RPMI7951 (cell line): ENCODE measurements around the gene PLXDC2. TPM values are rescaled to one million over a fixed set of nuclear protein-coding genes. Genes with fewer than 3 reads are reported as not detected.
"Not testable (repeated sequence)": the region's sequence is repeated elsewhere in the genome, so short reads cannot be mapped to it uniquely, and the experiment has no call there.

Source experiments
- DNase-seq: peaks from one replicate; pipeline ENCODE4 v3.0.0-alpha.2; 2012; ENCODE audit warnings: low read depth
- total RNA-seq: library from RNA; depleted of rRNA; stranded (reverse); fragments of >200 nt; shearing (Covaris generic); gene quantifications from 2 replicates; pipeline ENCODE4 v1.2.3, GENCODE V29; 2014

PLXDC2 gene
- total RNA-seq, 1 experiment from 2014 or later, result 0.24 TPM

DNA sequence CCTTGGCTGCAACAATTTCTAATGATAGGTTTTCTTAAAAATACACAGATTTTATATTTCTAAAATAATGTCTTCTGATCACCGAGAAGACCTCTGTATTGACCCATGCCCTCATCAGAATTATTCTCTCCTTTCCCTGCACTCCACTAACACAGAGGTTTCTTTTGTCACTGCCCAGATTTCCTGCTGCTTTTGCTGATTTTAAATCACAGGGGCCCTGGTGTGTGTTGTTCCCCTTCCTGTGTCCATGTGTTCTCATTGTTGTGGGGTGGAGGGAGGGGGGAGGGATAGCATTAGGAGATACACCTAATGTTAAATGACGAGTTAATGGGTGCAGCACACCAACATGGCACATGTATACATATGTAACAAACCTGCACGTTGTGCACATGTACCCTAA lies 375.2 kb downstream of the PLXDC2 start:
- not testable (repeated sequence) for DNase-seq

DNA sequence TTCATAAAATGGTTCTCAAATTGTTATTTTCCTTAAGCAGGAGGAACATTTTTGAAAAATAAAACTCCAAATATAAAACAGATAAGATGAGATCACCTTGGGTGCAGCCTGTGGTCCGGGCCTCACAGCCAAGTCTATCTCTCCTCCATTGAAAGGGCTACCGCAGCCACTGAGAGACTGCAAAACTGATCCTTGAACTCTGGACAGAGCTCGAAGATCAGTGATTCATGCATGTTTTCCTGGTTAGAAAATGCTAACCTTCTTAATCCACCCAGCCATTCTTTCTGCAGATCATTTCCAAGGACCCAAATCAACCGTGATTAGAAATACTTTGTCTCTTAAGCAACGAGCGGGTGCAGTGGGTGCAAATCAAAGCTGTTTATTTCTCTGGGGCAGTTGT lies 378.8 kb downstream of the PLXDC2 start:
- DNase-seq, result no peak

- no peak for DNase-seq
These were observed 384.5 kb downstream of the PLXDC2 start for GRCh38 chr10:20200758-20201157.

- DNase-seq, result no peak
These were observed 386.1 kb downstream of the PLXDC2 start for GRCh38 chr10:20202337-20202736.

- DNase-seq, result no peak
These were observed 391.4 kb downstream of the PLXDC2 start for GRCh38 chr10:20207653-20208052.

DNA sequence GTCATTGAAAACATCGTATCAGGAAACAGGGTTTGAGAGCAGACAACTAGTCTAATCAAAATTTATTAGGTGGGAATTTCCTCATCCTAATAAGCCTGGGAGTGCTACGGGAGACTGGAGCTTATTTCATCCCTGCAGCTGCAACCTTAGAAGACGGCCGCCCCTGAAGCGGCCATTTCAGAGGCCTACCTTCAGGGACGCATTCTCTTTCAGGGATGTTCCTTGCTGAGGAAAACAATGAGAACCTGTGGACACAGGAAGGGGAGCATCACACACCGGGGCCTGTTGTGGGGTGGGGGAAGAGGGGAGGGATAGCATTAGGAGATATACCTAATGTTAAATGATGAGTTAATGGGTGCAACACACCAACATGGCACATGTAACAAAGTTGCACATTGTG lies 392.9 kb downstream of the PLXDC2 start:
- not testable (repeated sequence) for DNase-seq

- DNase-seq, result no peak
These were observed 399.4 kb downstream of the PLXDC2 start for GRCh38 chr10:20215547-20216152.

DNA sequence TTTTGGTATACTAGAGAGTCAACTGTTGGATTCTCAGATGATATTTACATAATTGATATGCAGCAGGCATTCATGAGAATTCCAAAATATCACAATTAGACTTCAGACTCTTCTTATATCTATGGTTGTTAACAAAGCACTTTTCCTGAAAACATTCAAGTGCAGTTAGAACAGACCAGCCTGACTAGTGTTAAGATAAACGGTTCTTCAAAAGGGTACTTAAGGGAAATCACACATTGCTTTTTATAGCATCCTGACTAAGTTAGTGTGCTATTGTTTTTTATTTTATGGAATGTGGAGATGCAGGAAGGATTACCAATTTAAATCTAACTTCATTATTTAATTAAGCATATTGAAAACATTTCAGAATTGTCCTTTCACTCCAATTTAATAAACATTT lies 405.1 kb downstream of the PLXDC2 start:
- DNase-seq, result no peak

DNA sequence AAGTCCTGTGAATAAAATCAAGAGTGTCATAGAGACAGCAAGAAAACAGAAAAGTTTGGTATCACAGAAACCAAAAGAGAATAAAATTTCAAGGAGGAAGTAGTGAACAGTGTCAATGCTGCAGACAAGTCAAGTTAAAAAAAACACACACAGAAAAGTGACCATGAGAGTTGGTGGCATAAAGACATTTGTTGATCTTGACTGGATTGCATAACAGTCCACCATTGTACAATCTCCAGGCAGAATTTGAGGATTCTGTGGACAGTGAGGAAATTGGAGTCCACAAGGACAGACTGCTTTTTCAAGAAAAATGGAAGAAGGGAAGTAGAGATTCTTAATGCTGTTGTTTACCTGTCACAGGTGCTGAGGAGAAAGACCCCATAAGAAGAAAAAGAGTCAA lies 412.5 kb downstream of the PLXDC2 start:
- DNase-seq, result no peak

- no peak for DNase-seq
These were observed 416.0 kb downstream of the PLXDC2 start for GRCh38 chr10:20232079-20232705.

DNA sequence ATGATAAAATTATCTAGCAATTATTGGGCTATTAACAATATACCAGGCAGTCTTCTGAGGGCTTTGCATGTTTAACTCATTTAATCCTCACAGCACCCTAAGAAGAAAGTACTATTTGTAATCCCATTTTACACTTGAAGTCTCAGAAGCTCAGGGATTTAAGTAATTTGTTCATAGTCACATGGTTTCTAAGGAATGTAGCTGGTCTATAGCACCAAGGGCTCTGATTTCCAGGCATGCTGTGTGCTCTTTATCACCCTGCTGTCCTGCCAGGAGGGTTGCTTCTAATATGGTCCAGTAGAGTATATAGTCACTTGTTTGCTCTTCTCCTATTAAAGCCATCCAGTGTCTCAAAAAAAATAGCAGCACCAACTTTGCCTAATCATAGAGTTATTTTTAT lies 417.2 kb downstream of the PLXDC2 start:
- DNase-seq, result no peak

DNA sequence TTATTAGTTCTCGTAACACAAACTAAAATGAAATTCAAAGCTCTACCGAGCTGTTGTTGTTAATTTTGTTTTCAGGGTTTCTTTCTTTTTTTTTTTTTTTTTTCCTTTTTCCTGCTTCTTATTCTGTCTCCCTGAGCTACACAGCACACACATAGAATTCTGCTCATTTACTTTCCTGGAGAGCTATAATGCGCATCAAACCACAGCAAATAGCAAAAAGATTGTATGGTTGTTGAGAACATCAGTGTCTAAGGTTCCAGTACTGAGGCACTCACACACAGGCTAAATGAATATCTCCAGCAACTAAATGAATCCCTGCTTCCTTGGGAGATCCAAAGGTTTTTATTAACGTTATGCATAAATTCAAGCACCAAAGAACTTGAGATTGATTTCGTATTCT lies 418.3 kb downstream of the PLXDC2 start:
- no peak for DNase-seq

GRCh38 chr10:20237091-20237570 lies 420.9 kb downstream of the PLXDC2 start:
- no peak for DNase-seq

DNA sequence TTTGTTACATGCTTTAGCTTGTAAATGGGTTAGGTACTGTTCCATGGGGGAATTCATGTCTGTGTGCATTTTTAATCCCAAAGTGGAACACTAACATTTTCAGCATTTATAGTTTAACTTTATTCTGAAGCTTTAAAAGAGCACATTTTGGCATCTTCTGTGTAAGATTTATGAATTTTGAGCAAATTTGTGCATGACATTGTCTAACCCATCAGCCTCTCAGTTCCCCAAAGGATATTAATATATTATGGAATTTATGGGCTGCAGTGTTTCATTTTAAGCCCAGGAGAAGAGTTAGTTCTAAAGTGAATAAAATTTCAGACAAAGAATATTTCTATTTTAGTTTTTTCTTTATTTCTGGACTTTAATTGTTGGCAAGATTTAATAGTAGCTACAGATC lies 421.4 kb downstream of the PLXDC2 start:
- DNase-seq, result no peak

DNA sequence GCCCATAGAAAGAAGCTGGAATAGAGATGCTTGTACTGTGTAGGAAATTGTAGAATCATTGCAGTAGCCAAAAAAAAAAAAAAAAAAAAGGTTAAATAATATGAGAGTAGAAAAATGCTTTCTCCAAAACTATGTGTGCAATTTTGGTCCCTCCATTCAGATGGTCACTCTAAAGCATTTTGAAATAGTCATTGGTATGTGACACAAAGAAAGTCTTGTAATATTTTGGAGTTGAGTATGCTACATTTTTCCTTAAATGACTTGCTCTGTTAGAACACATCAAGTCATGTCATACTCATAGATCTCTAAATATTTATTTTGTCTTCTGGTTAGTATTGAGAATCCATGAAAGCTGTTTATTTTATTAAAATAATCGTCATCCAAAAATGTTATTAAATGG lies 424.4 kb downstream of the PLXDC2 start:
- DNase-seq, result no peak

DNA sequence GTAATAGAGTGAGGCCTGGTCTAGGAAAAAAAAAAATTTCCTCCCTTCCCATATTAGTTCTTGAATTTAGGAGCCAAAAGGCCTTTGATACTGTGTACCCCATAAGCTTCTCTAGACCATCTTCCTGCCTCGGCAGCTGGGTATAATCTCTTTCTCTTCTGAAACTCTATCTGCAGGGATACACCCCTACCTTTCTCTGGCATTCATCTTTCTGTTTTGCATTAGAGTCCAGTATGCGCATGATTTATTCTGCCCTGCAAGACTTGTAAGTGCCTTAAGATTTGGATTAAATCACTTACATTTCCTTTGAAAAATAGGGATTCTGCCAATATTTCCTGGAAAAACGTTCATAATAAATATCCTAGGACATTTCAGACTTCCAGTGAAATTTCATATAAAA lies 431.2 kb downstream of the PLXDC2 start:
- DNase-seq, result no peak

DNA sequence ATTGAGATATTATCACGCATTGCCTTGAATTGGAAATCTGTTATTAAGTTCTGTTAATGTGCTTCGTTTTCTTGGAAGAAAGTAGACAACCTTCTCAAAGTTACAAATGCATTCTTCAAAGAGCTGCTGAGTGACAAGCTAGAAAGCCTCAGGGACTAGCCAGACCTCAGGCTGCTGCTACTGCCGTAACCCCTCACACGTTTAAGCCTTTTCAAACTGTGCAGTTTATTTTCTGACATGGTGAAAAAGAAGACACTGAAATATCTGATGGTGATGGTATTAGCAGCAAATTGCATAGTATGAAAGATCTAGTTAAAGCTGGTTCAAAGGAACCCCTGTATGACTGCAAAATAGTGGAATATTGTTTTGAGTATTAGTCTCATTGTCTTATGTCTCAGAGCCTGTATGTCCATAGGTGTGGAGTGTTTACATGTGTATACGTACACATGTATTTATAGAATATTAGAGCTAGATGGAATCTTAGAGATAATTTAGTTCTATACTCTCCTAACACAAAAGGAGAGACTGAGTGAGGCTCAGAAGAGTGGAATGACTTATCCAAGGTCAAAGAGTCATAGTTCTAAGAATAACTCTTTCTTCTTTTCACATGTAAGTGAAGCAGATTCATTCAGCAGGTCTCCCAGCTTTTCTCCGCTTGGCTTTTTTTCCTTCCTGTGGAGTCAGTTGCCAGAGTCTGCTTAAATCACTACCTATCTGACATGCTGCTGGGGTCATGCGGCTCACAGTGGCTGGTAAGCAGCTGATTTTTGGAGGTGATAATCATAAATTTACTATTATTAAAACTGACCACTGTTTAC lies 431.9 kb downstream of the PLXDC2 start:
- DNase-seq, result no peak

DNA sequence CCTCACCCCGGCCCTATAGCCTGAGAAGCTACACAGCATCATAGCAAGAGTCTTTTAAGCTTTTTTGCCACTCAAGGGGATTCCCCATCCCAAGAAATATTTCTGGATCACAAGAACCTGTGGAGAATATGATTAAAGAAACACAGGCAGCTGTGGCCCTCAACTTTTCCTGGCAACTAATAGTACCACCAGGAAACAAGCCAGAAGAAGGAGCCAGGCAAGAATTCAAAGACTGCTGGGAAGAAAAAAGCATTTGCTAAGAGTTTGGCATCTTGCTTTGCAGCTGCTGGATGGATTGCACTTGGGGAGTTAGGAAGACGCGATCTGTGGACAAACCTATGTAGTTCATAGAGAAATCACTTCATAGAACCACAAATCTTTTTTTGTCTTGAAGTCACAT lies 437.8 kb downstream of the PLXDC2 start:
- DNase-seq, result no peak

DNA sequence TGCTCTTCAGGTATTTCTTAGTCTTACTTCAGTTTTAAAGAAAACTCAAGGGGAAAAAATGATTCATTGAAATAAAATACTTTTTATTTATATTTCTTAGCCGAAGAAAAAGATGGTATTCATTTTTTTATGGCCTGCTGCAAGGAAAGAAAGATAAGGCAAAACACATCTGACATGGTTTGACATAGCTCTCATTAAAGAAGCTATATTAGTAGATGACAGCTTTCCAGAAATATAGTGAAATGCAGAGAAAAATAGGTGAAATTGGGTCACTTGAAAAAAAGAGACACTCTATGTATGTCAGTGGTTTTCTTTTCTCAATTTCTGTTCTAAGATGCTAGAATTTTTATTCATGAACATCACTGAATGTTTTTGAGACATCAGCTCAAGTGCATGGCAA lies 438.3 kb downstream of the PLXDC2 start:
- DNase-seq, result no peak

DNA sequence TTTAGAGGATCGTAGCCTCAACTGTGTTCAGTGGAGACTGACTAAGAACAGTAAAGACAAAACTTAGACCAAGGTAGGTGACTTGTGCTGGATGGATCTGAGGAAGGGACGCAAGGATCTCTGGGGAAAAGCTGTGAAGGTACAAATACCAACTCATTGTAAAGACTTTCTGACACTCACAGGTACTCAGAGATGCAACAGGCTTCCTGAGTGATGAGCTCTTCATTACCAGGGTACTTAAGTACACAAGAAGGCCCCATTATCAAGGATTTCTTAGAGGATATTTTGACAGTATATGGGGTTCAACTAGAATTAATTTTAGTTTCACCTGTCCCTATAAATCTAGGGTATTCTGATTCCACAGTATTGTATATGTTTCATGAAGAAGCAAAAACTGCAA lies 440.7 kb downstream of the PLXDC2 start:
- no peak for DNase-seq

DNA sequence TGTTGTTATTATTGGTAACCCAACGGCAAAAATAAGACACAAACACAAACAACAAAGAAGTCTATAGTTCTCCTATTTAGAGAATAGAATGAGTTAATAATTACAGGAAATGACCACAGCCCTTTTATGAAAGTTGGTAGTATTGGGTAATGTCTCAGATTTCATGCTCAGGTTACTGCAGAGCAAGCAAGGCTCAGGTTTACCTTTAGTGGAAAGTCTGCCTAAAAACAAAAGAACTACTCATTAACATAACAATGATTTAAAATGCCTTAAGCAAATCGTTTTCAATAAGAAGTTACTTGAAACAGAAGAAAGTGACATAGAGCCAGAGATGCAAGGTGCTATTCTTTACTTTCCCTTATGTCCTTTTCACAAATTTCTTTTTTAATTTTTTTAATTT lies 441.2 kb downstream of the PLXDC2 start:
- DNase-seq, result no peak

GRCh38 chr10:20265146-20265545 lies 448.9 kb downstream of the PLXDC2 start:
- DNase-seq, result no peak

DNA sequence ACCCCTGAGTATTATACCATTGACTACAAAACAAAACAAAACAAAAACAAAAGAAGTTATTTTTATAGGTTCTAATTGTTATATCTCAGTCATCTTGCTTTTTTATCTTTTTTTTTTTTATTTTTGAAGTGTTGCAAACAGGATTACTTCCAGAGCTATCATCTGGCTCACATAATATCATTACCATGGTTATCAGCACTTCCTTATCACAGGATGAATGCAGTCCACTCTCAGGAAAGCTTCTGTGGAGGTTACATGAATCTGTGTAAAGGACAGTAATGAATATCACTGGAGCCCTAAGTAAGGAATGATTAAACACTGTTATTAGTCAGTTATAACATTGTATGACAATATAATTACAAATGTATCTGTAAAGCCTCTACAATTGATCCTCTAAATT lies 451.5 kb downstream of the PLXDC2 start:
- DNase-seq, result no peak
